SH-SY5Y (cell line): Measurements from ENCODE around the gene PRMT1.

Source experiments
- GATA2 ChIP-seq: IDR thresholded peaks from 2 replicates; pipeline ENCODE4 v1.6.1; 2011; ENCODE audit warnings: mild to moderate bottlenecking, low read depth, low read length
- GATA3 ChIP-seq: IDR thresholded peaks from 2 replicates; pipeline ENCODE4 v1.6.1; 2011; ENCODE audit warnings: low read depth, mild to moderate bottlenecking, low read length, moderate library complexity

DNA sequence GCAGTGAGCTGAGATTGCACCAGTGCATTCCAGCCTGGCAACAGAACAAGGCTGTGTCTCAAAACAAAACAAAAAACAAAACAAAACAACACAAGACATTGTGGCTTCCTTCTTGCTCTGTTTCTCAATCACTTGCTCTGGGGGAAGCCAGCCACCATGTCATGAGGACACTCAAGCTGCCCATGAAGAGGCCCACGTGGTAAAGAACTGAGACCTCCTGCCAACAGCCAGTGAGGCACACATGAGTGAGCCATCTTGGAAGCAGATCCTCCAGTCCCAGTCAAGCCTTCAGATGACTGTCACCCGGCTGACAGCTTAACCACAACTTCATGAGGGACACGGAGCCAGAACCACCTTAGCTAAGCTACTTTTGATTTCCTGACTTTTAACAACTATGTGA is 39.1 kb downstream of the PRMT1 start:
- TF ChIP-seq GATA2 (no peak), GATA3 (no peak)
